ENCODE results near the gene XRCC1. TPM values are rescaled to one million over a fixed set of nuclear protein-coding genes. Genes with fewer than 3 reads are reported as not detected.

The XRCC1 gene
- total and polyA plus RNA-seq, 9 of the 15 experiments (the other 6 are each of a cell fraction or from before 2014, with no cell fraction given), result 1.5 to 36.9 (median 24.9) TPM

GRCh38 chr19:43532962-43533545, 42.3 kb downstream of the XRCC1 start, which contains the start of gene ZNF575 (continued):
- TF ChIP-seq ZNF551 (CRISPR knock-in tag; IDR thresholded peaks at IDR 0.05) (no peak), NCOA6 (IDR thresholded peaks at IDR 0.05) (no peak), HNRNPLL (IDR thresholded peaks at IDR 0.05; ENCODE audit: low read depth, low read length, poor library complexity, severe bottlenecking) (peak; percentile 97), CREB3 (tag; conservative IDR thresholded peaks at IDR 0.05; ENCODE audit: low read depth) (no peak), XRCC3 (IDR thresholded peaks at IDR 0.05) (no peak), ARID1B (IDR thresholded peaks at IDR 0.05) (0 out of 2 replicates have a peak, but pooled peaks have one; percentile 24), YBX1 (IDR thresholded peaks at IDR 0.05) (no peak), HDAC2 (IDR thresholded peaks at IDR 0.05) (peak; percentile 67), MCM5 (IDR thresholded peaks at IDR 0.05; ENCODE audit: low read depth) (no peak), SMAD2 (IDR thresholded peaks at IDR 0.05; ENCODE audit: low read depth, low read length) (no peak), MAX (CRISPR knock-in tag; IDR thresholded peaks at IDR 0.05) (peak; percentile 18; the same call in 1 of the 2 replicates), USF1 (CRISPR knock-in tag; IDR thresholded peaks at IDR 0.05) (no peak), SMAD4 (CRISPR knock-in tag; conservative IDR thresholded peaks at IDR 0.05) (no peak), ZNF511 (CRISPR knock-in tag; IDR thresholded peaks at IDR 0.05) (no peak), ZNF23 (CRISPR knock-in tag; IDR thresholded peaks at IDR 0.05) (no peak), HSF4 (CRISPR knock-in tag; IDR thresholded peaks at IDR 0.05; ENCODE audit: borderline replicate concordance) (no peak), SUPT5H (IDR thresholded peaks at IDR 0.05) (peak; percentile 51), ZBTB1 (CRISPR knock-in tag; IDR thresholded peaks at IDR 0.05; ENCODE audit: borderline replicate concordance, low read depth) (no peak), GATAD2A (IDR thresholded peaks at IDR 0.05) (no peak), ZNF347 (CRISPR knock-in tag; IDR thresholded peaks at IDR 0.05; ENCODE audit: low read depth) (no peak), ZNF586 (CRISPR knock-in tag; conservative IDR thresholded peaks at IDR 0.05) (no peak), COPS2 (conservative IDR thresholded peaks at IDR 0.05) (no peak), ELK1 (CRISPR knock-in tag; IDR thresholded peaks at IDR 0.05) (no peak), PURB (CRISPR knock-in tag; IDR thresholded peaks at IDR 0.05; ENCODE audit: low read depth) (no peak), FOS (IDR thresholded peaks at IDR 0.05; ENCODE audit: extremely low read depth, insufficient read length) (no peak), ZNF77 (CRISPR knock-in tag; IDR thresholded peaks at IDR 0.05) (no peak), NEUROD1 (IDR thresholded peaks at IDR 0.05; ENCODE audit: borderline replicate concordance, low read depth, low read length, partially characterized antibody) (peak; percentile 45), MTA1 (IDR thresholded peaks at IDR 0.05; ENCODE audit: borderline replicate concordance) (no peak), DMBX1 (CRISPR knock-in tag; IDR thresholded peaks at IDR 0.05; ENCODE audit: borderline replicate concordance) (no peak), TFAM (CRISPR knock-in tag; conservative IDR thresholded peaks at IDR 0.05) (no peak)
